OCI-LY7 (cell line): ENCODE data around the gene ISM1. TPM values are rescaled to one million over a fixed set of nuclear protein-coding genes. Genes with fewer than 3 reads are reported as not detected.
"Not testable (repeated sequence)": the region's sequence is repeated elsewhere in the genome, so short reads cannot be mapped to it uniquely, and the experiment has no call there.

Experiments
- BruUV-seq: library from RNA; stranded (reverse); fragments of 400-500 nt; replicated peaks from 2 replicates; lab custom pipeline; 2021; lab: Mats Ljungman, UMichigan
- CTCF ChIA-PET: fragments of 300-600 bp; sonication (Branson Sonifier 250); formaldehyde crosslinking; loops from one replicate; lab custom pipeline; 2022; ENCODE audit warnings: antibody characterized with exemption; ENCODE audit not compliant: unreplicated experiment; lab: Charles Lee
- POLR2A ChIA-PET: fragments of 300-600 bp; sonication (Branson Sonifier 250); formaldehyde crosslinking; loops from one replicate; lab custom pipeline; 2022; ENCODE audit warnings: antibody characterized with exemption; lab: Charles Lee
- DNase-seq: peaks from one replicate; pipeline ENCODE4 v3.0.0-alpha.2; 2015; ENCODE audit warnings: low spot score
- H2AFZ ChIP-seq: fragments of 200-600 bp; sonication (generic), shearing (Covaris generic); 2 replicates; pipeline ENCODE4 v1.6.1; 2014; ENCODE audit warnings: mild to moderate bottlenecking, antibody characterized with exemption, low read length, moderate library complexity
- H3K27ac ChIP-seq: fragments of 200-600 bp; sonication (generic); 2 replicates; pipeline ENCODE4 v1.5.1; 2014; ENCODE audit warnings: mixed run types, low read depth, mild to moderate bottlenecking, moderate library complexity, low read length, inconsistent platforms; ENCODE audit not compliant: poor library complexity, severe bottlenecking
- H3K36me3 ChIP-seq: fragments of 200-600 bp; sonication (generic); 2 replicates; pipeline ENCODE4 v1.6.1; 2014; ENCODE audit warnings: mild to moderate bottlenecking, antibody characterized with exemption, low read length, moderate library complexity, mixed read lengths; ENCODE audit not compliant: insufficient read depth
- H3K4me1 ChIP-seq: fragments of 200-600 bp; sonication (generic); 2 replicates; pipeline ENCODE4 v1.5.1; 2014; ENCODE audit warnings: mild to moderate bottlenecking, low read length; ENCODE audit not compliant: insufficient read depth, poor library complexity, severe bottlenecking
- H3K4me2 ChIP-seq: fragments of 200-600 bp; sonication (generic); 2 replicates; pipeline ENCODE4 v1.6.1; 2014; ENCODE audit warnings: mild to moderate bottlenecking, low read length
- H3K4me3 ChIP-seq: fragments of 200-600 bp; sonication (generic); 2 replicates; pipeline ENCODE4 v1.5.1; 2014; ENCODE audit warnings: mild to moderate bottlenecking, low read depth, low read length; ENCODE audit not compliant: poor library complexity, severe bottlenecking
- H3K79me2 ChIP-seq: fragments of 200-600 bp; sonication (generic); 2 replicates; pipeline ENCODE4 v1.6.1; 2016; ENCODE audit warnings: low read depth, mild to moderate bottlenecking, low read length, moderate library complexity, mixed read lengths; ENCODE audit not compliant: insufficient read depth
- H3K9me2 ChIP-seq: fragments of 200-600 bp; sonication (generic); 2 replicates; pipeline ENCODE4 v1.6.1; 2016; ENCODE audit warnings: mild to moderate bottlenecking, low read length, mixed read lengths; ENCODE audit not compliant: insufficient read depth
- H3K9me3 ChIP-seq: fragments of 200-600 bp; sonication (generic); 2 replicates; pipeline ENCODE4 v1.6.1; 2014; ENCODE audit warnings: mild to moderate bottlenecking, mixed run types, low read length, mixed read lengths
- H4K20me1 ChIP-seq: fragments of 200-600 bp; sonication (generic); 2 replicates; pipeline ENCODE4 v1.6.1; 2014; ENCODE audit warnings: mild to moderate bottlenecking, antibody characterized with exemption, low read length, moderate library complexity, mixed read lengths; ENCODE audit not compliant: insufficient read depth
- CTCF ChIP-seq: fragments of 200-600 bp; sonication (generic); conservative IDR thresholded peaks from 2 replicates; pipeline ENCODE4 v1.5.1; 2014; ENCODE audit warnings: mild to moderate bottlenecking, antibody characterized with exemption, low read length, moderate library complexity, mixed read lengths
- EZH2phosphoT487 ChIP-seq: fragments of 200-600 bp; sonication (generic); IDR thresholded peaks from 2 replicates; pipeline ENCODE4 v1.6.1; 2018; ENCODE audit warnings: low read depth, borderline replicate concordance, mild to moderate bottlenecking, mixed run types, antibody characterized with exemption, low read length, moderate library complexity, mixed read lengths
- intact Hi-C: fragments of 100-400 bp; cut with micrococcal nuclease; formaldehyde crosslinking; loops from one replicate; pipeline ENCODE4 v1.10.0; 2022; ENCODE audit not compliant: unreplicated experiment
- total RNA-seq, 2 experiments: library from RNA; depleted of rRNA in 1 of 2; stranded (reverse); fragments of >200 nt in 1 of 2; shearing (Covaris generic) in 1 of 2; gene quantifications; 2 replicates each; pipeline ENCODE4 v1.2.3, GENCODE V29; 2014 to 2022

ISM1 gene
- total RNA-seq, 2 experiments from 2014 or later: not detected

GRCh38 chr20:13234961-13235360 lies 13.9 kb downstream of the ISM1 start:
- H3K9me3 ChIP-seq: no peaks in the 10 kb centered on the region
- H3K79me2 ChIP-seq: no peaks in the 10 kb centered on the region
- no peaks in the 10 kb centered on the region for H3K36me3 ChIP-seq
- no peaks in the 10 kb centered on the region for H3K9me2 ChIP-seq
- no peak overlapping the region for H3K4me3 ChIP-seq
- no peak for DNase-seq
- H3K4me1 ChIP-seq: no peaks in the 10 kb centered on the region
- BruUV-seq: no TSS peak
- TF ChIP-seq CTCF (no peak), EZH2phosphoT487 (no peak)
- intact Hi-C loops: no loop called here
- H4K20me1 ChIP-seq: no peaks in the 10 kb centered on the region
- ChIA-PET CTCF (no interaction called here), POLR2A (no interaction called here)
- H3K4me2 ChIP-seq: no peak overlapping the region
- H3K27ac ChIP-seq: no peak overlapping the region
- no peak overlapping the region for H2AFZ ChIP-seq

- H2AFZ ChIP-seq, DNase-seq, H3K9me3 ChIP-seq, H3K4me2 ChIP-seq, H4K20me1 ChIP-seq, BruUV-seq, intact Hi-C loops, H3K36me3 ChIP-seq, H3K4me1 ChIP-seq, CTCF ChIA-PET, H3K79me2 ChIP-seq, H3K4me3 ChIP-seq, H3K27ac ChIP-seq, POLR2A ChIA-PET, H3K9me2 ChIP-seq: not testable (repeated sequence)
Measured at GRCh38 chr20:13236360-13236759, 15.3 kb downstream of the ISM1 start.

- no peak overlapping the region for H3K27ac ChIP-seq
- no TSS peak for BruUV-seq
- no peaks in the 10 kb centered on the region for H3K9me3 ChIP-seq
- no peaks in the 10 kb centered on the region for H3K9me2 ChIP-seq
- intact Hi-C loops: no loop called here
- CTCF ChIA-PET: no interaction called here
- TF ChIP-seq EZH2phosphoT487: no peak
- no peak for TF ChIP-seq CTCF
- H3K4me2 ChIP-seq: no peak overlapping the region
- no peaks in the 10 kb centered on the region for H4K20me1 ChIP-seq
- no peak overlapping the region for H2AFZ ChIP-seq
- no peaks in the 10 kb centered on the region for H3K36me3 ChIP-seq
- H3K79me2 ChIP-seq: no peaks in the 10 kb centered on the region
- H3K4me1 ChIP-seq: no peaks in the 10 kb centered on the region
- POLR2A ChIA-PET: no interaction called here
- no peak overlapping the region for H3K4me3 ChIP-seq
- DNase-seq: no peak
Measured at GRCh38 chr20:13236990-13237720, 16.1 kb downstream of the ISM1 start.
